Heart left ventricle (tissue), 13 donors: ENCODE results near the gene MATK.

ENCODE experiments used
- POLR2A ChIP-seq, 2 donors: fragments of 450-650 bp; IDR thresholded peaks; one replicate each; pipeline ENCODE4 v1.6.1; 2017; ENCODE audit warnings: antibody characterized with exemption in 2 of 2, mild to moderate bottlenecking in 2 of 2, moderate library complexity in 2 of 2
- TF ChIP-seq, protein P1 (sequence below), 12 donors: fragments of 200-600 bp; sonication (generic) in 4 of 12; IDR thresholded peaks; one replicate each; pipeline versions ENCODE4 v1.5.0 to v1.8.0; 2018 to 2022; ENCODE audit warnings: antibody characterized with exemption in 12 of 12, mild to moderate bottlenecking in 5 of 12
- donor health status: ischemic (EF 13 %, LVEDD 7.1; RV severe dilation, severe dysfunction).
- donor health status: DM: no; HTN: yes; CAD: no.
- donor health status: DM: no; HTN: no; CAD: no.
- donor health status: ischemic (EF 25% LVEDD 6.9; RV normal size, moderate dysfunction).
- donor health status: ischemic (EF 25% LVEDD 5.7; RV mildly dilated, moderate dysfunction).
- donor health status: ischemic (EF 35%, LVEDD 5.7; RV mildly dilated, moderate dysfunction).
- donor health status: nonischemic (EF 11% LVEDD 7.7; RV severe dilation, severe dysfunction).
- donor health status: DM: yes; HTN: yes; CAD: no.
- donor health status: PGD.
- donor health status: ischemic (EF 29% LVEDD 5.4; RV normal size, mild dysfunction).
- donor health status: nonischemic (EF 23%, LVEDD 6.1; RV moderate dilation, normal function).

DNA sequence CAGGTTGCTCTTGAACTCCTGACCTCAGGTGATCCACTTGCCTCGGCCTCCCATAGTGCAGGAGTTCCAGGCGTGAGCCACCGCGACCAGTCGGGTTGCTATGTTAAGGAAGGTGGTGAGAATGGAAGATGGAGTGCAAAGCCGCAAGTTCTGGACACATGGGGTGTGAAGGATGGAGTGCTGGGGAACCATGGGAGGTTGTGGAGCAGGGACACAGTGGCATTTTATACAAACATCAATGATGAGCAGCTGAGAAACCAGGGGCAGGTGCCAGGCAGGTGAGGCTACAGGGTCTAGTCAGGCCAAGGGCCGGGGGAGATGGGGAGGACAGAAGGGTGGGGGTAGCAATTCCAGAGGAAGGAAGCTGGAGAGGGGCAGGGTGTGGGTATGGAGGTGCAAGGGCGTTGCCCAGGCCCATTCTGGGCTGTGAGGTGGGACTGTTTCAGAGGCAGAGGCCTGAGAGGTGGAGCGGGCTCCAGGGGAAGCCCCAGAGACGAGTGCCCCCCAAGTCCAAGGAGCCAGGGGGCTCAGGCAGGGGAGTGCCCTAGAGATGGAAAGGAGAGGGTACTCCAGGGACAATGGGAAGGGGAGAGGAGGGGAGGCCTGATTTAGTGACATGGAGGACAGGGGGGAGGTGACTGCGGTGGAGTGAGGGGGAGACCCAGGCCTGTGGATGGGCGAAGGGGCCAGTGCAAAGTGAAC, 12.2 kb downstream of the MATK start:
- TF ChIP-seq, protein P1, sequence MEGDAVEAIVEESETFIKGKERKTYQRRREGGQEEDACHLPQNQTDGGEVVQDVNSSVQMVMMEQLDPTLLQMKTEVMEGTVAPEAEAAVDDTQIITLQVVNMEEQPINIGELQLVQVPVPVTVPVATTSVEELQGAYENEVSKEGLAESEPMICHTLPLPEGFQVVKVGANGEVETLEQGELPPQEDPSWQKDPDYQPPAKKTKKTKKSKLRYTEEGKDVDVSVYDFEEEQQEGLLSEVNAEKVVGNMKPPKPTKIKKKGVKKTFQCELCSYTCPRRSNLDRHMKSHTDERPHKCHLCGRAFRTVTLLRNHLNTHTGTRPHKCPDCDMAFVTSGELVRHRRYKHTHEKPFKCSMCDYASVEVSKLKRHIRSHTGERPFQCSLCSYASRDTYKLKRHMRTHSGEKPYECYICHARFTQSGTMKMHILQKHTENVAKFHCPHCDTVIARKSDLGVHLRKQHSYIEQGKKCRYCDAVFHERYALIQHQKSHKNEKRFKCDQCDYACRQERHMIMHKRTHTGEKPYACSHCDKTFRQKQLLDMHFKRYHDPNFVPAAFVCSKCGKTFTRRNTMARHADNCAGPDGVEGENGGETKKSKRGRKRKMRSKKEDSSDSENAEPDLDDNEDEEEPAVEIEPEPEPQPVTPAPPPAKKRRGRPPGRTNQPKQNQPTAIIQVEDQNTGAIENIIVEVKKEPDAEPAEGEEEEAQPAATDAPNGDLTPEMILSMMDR (IDR thresholded peaks at IDR 0.05): no peak
- TF ChIP-seq POLR2A (IDR thresholded peaks at IDR 0.05): no peak
